Stimulated activated CD8-positive, alpha-beta memory T cell treated with anti-CD3 and anti-CD28 coated beads, Interleukin-7, amount 100 ng/mL, for 24 hours (primary cell): ENCODE measurements around the gene SCAI.
"Not testable (repeated sequence)": the region's sequence is repeated elsewhere in the genome, so short reads cannot be mapped to it uniquely, and the experiment has no call there.

Source experiments
- DNase-seq: peaks from one replicate; pipeline ENCODE4 v3.0.0-alpha.2; 2020; ENCODE audit warnings: low read depth

Gene SCAI

GRCh38 chr9:125150349-125151245 is 7.3 kb upstream of the SCAI start:
- no peak for DNase-seq

DNA sequence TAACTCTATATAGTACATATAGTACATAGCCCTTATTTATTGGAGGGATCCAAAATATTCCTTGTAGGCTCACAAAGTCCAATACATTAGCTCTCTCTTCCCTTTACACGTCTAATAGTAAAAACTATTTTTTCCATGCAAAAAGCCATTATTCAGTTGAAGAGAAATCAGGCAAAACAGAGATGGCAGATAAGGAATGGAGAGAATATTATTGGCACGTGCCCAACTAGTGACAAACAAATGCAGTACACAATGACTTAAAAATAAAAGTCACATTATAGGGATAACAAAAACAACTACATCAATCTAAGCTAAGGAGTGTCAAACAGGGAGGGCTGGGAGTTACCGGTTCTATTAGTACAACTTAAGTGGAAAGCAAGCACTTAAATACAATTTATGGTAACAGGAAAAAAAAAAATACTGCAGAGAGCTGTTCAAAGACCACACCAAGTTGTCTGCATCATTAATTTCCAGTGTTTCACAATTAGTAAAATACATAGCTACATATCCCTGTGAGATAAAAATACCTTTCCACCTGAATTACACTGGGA is 4.1 kb upstream of the SCAI start:
- DNase-seq: no peak

GRCh38 chr9:125146247-125146646 is 2.9 kb upstream of the SCAI start:
- no peak for DNase-seq

GRCh38 chr9:125145425-125145824 is 2.1 kb upstream of the SCAI start:
- DNase-seq: no peak

DNA sequence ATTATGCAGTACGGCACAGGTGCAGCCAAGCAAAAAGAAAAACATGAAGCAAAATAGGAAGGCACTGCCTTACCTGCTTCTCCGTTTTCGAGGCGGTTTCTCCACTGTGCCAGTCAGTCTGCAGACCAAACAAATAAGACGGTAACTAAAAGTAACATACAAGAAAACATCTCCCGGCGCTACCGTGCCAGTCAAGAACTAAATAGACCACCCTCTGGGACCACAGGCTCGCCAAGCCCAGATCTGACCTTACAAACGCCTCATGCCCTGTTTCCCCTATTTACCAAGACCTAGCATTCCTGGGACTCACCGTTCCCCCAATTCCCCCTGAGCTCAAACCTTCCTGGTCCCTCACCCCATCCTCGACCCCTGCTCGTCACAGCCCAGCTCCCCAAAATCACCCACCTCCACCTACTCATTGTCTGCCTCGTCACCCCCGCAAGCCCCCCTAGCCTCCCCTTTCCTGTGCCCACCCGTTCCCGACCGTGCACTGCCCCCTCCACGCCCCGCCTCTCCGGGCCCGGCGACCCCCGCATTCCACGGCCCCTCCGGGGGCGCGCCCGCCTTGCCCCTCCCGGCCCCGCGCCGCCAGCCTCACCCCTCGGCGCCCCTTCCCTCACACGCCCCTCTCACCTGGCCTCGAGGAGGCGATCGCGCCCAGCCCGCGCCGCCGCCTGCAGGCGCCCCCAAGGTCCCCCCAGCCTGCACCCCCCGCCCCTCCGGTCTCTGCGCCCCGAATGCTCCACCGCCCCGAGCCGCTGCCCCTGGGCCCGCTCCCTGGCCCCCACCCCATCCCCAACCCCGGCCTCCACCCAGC is 560 bp downstream of the SCAI start:
- no peak for DNase-seq

GRCh38 chr9:125141751-125142150 is 1.6 kb downstream of the SCAI start:
- DNase-seq: no peak

DNA sequence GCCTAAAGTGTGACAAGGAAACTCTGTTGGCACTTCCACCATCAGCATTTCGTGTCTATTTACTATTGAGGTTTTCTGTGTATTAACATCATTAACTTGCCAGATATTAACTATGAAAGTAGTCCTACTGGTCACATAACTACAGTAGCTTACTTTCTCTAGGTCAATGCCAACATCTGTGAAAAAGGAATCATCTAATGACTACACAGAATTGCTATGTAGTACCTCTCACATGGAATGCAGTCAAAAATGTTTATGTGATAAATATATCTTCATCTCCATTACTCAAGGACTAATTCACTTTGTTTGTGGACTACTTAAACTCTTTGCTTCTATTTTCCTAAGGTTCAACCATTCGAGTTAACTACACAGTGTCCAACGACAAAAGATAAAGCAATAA is 2.1 kb downstream of the SCAI start:
- no peak for DNase-seq

DNA sequence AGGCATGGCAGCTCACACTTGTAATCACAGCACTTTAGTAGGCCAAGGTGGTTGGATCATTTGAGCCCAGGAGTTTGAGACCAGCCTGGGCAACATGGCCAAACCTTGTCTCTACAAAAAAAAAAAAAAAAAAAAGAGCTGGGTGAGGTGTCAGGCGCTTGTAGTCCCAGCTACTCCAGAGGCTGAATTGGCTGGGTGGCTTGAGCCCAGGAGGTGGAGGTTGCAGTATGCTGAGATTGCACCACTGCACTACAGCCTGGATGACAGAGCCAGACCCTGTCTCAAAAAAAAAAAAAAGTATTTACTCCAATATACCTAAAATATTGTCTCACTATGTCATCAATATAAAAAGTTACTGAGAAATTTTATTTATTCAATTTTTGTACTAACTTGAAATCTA is 2.8 kb downstream of the SCAI start:
- no peak for DNase-seq

DNA sequence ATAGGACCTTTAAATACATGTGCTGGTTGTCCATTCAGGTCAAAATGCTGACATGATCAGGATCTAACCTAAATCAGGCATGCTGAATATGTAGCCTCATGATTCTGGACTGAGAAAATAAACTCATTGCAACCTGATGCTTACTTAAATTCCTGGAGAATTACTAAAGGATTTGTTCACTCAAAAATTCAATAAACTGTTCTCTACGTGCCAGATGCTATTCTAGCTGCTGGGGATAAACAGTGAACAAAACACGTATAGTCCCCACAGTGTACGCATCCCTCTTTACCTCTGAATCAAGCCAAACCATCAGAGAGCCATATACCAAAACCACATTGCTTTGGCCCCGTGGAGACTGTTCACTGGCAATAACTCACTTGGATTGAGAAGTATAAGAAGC is 6.1 kb downstream of the SCAI start:
- DNase-seq: no peak

DNA sequence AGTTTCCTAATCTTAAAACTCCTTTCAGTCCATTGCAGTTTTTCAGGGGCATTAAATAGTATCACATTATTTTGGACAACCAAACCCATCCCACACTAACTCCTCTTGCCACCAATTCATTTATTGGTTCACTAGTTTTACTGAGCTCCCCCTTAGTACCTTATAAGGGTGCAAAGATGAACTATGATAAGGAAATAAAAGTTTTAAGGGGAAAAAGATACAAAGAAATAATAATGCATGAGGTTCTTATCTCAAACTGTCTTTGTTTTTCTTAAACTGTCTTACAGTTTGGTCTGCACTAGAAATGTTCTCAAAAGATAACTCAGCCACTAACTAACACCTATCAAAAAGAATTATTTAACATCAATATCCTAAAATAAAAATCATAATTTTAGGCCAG is 8.4 kb downstream of the SCAI start:
- DNase-seq: no peak

DNA sequence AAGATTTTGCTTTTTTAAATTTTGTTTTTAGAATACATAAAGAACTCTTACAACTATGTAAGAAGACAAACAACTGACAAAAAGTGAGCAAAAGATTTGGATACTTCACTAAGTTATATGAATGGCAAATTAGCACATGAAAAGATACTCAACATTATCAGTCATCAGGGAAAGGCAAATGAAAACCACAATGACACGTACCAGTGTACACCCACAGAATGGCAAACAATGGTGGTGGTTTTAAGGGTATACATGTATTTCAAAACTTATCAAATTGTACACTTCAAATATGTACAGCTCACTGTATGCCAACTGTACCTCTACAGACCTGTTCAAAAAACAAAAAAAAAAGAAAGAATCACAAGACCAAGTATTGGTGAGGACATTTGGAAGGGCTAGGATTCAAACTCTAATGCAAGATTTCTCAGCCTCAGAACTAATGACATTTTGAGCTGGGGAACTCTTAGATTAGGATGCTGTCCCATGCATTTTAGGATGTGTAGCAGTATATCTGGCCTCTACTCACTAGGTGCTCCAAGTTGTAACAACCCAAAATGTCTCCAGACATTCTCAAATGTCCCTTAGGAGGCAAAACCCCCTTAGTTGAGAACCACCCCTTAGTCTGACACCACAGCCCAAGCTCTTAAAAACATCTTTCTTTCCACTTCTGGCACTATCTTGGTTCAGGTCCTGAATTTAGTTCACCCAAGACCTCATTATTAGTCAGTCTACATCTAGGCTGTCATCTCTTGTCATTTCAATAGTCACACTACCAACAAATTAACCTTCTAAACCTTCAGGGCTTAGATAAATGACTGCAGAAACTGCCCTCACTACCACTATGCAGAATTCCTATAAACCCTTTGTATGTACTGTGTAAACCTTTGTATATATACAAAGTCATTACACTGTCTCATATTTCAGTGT is 9.7 kb downstream of the SCAI start:
- DNase-seq: no peak

- DNase-seq: no peak
These were observed 11.6 kb downstream of the SCAI start for GRCh38 chr9:125131778-125132177.

DNA sequence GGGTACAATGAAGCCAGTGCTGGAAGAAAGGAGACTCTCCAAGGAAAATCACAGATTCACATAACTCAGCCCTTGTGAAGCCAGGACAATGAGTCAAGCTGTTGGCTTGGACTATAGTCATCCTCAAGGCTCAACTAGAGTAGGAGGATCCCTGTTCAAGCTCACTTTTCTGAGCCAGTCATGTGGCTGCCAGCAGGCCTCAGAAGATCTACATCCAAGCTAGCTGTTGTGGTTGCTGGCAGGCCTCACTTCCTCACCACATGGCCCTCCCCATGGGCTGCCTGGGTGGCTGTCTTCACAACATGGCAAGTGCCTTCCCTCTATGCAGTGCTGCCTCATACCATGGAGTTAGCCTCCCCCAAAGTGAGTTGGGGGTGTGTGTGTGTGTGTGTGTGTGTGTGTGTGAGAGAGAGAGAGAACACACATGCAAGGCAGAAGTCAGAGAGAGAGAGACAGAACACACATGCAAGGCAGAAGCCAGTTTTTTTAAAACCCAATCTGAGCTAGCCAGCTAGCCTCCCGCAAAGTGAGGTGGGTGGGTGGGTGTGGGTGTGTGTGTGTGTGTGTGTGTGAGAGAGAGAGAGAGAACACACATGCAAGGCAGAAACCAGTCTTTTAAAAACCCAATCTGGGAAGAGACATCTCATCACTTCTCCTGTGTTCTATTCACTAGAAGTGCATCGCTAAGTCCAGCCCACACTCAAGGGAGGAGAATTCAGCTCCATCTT is 17.1 kb downstream of the SCAI start:
- DNase-seq: peak; percentile 55

DNA sequence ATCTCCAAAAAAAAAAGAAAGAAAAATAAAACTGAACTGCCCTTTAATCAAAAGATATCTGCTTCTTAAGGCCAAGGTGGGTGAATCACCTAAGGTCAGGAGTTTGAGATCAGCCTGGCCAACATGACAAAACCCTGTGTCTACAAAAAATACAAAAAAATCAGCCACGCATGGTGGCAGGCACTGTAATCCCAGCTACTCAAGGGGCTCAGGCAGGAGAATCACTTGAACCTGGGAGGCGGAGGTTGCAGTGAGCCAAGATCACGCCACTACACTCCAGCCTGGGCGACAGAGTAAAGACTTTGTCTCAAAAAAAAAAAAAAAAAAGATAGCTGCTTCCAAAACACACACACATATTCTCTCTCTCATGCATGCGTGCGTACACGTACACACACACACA is 17.8 kb downstream of the SCAI start:
- no peak for DNase-seq

DNA sequence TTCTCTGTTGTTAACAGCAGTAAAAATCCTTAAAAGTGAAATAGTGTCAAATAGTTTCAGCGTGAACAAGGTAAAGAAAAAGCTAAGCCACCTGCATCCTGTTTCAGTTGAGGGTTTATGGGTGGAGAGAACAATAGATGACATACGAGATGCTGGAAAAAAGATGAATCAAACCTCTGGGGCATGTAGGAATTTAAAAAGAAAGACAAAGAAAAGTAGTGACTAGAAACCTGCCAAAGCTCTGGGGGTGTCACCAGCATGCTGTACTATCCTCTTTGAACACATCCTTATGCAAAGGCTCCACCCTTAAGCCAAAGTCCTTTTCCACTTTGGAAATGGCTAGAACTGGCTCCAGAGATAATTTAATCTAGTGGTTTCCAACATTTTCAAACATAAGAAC is 22.2 kb downstream of the SCAI start:
- DNase-seq: no peak

DNA sequence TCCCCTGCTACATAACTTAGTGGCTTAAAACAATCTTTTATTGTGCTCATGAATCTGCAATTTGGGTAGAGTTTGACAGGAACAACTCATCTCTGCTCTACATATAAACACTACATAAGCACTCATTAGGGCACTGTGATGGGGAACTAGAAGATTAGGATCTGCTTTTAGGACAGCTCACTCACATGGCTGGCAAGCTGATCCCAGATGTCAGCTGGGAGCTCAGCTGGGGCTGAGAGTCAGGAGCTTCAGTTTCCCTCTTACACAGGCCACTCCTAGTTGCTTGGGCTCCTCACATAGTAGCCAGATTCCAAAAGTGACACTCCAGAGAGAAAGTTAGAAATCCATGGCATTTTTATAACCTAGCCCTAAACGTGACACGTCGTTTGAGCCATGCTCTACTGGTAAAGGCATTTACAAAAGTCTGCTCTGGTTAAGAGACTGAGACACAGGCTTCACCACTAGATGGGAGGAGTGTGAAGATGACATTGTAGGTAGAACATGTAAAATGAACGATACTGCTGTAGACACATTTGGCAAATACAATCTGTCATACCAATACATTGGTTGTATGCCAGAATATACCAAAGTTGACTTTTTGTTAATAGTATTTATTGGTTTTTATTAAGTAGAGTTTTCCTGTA is 23.6 kb downstream of the SCAI start:
- no peak for DNase-seq

DNA sequence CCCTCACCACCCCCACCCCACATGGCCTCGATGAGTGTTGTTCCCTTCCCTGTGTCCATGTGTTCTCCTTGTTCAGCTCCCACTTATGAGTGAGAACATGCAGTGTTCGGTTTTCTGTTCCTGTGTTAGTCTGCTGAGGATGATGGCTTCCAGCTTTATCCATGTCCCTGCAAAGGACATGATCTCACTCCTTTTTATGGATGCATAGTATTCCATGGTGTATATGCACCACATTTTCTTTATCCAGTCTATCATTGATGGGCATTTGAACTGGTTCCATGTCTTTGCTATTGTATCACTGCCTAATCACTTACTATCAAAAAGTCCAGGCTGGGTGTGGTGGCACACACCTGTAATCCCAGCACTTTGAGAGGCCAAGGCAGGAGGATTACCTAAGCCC is 24.6 kb downstream of the SCAI start:
- DNase-seq: not testable (repeated sequence)

- not testable (repeated sequence) for DNase-seq
These were observed 28.8 kb downstream of the SCAI start for GRCh38 chr9:125114503-125114902.

DNA sequence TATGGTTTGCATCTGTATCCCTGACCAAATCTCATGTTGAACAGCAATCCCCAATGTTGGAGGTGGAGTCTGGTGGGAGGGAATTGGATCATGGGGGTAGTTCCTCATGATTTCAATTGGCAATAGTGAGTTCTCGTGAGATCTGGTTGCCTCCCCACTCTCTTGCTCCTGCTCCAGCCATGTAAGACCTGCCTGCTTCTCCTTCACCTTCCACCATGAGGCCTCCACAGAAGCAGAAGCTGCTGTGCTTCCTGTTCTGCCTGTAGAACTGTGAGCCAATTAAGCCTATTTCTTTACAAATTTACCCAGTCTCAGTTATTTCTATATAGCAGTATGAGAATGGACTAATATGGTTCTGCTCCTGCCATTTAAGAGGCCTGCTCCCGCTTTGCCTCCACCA is 32.9 kb downstream of the SCAI start:
- DNase-seq: no peak

DNA sequence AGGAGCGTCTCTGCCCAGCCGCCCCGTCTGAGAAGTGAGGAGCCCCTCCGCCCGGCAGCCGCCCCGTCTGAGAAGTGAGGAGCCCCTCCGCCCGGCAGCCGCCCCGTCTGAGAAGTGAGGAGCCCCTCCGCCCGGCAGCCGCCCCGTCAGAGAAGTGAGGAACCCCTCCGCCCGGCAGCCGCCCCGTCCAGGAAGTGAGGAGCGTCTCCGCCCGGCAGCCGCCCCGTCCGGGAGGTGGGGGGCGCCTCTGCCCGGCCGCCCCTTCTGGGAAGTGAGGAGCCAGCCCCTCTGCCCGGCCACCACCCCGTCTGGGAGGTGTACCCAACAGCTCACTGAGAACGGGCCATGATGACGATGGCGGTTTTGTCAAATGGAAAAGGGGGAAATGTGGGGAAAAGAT is 34.8 kb downstream of the SCAI start:
- DNase-seq: not testable (repeated sequence)
